Raji (cell line): Measurements from ENCODE around the gene GPN3.

Experiments used
- POLR2A ChIP-seq: IDR thresholded peaks from 2 replicates; pipeline ENCODE4 v1.6.1; 2011; ENCODE audit warnings: low read depth, low read length, control low read depth; ENCODE audit not compliant: insufficient read depth

GPN3 gene

DNA sequence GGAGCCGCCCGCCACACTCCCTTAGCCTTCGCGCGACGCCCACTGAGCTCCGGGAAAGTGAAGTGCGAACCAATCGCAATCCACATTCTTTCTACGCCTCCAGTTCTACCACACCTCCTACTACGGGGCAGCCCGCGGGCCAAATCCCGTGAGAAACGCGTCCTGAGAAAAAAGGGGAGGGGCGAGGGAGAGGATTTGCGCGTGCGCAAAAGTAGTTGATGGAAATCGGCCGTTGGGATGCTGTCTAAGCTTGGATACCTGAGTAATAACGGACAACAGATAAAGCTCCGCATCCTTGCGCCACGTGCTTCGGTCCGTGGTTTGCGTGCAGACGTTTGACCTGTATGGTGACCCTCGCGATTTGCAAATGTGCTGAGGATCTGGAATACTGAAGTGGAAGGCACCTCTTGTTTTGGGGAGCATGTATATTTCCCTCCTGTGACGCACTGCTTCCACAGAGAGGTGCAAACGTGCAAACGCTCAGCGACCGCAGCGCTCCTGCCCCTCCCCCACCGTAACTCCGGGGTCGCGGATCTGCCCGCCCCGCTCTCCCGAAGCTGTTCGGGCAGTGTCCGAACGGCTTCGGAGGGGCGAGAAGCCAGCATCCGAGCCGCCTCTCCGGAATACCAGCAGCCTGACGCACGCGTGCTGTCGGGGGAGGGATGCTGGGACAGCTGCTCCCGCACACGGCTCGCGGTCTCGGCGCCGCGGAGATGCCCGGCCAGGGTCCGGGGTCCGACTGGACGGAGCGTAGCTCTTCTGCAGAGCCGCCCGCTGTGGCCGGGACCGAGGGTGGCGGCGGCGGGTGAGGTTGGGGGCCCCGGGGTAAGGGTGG, at the start of gene GPN3, which contains the start of gene FAM216A:
Gene GPN3 (minus strand): TSS at position 44 of the 835 bp plus-strand sequence. CDS start 54 bp downstream, outside the sequence.
Gene FAM216A (plus strand): TSS at position 632 of the 835 bp plus-strand sequence. CDS start 31 bp downstream, at position 663.
- TF ChIP-seq POLR2A: peak; percentile 98

DNA sequence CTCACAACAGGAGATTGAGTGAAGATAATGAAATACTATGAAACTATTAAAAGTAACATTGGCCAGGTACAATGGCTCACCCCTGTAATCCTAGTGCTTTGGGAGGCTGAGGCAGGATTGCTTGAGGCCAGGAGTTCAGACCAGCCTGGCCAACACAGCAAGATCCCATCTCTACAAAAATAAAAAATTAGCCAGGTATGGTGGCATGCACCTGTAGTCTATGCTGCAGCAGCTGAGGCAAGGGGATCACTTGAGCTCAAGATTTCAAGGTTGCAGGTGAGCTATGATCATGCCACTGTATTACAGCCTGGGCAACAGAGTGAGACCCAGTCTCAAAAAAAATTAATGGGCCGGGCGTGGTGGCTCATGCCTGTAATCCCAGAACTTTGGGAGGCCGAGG, 48.9 kb upstream of the GPN3 start:
- no peak for TF ChIP-seq POLR2A

DNA sequence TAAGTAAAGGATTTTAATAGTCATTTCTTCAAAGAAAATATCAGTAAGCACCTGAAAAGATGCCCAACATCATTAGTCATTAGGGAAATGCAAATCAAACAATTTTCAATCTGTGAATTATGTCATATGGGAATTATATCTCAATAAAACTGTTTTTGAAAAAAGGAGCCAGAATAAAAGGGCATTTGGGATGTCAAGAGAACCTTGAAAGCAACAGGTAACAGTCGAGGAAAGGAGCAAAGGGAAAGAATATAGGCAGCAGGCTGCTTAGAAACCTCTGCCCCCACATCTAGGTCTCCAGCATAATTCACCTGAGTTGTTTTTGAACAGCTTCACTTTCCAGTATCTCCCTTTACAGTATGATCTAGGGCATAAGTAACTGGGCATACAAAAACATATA, 46.3 kb upstream of the GPN3 start:
- no peak for TF ChIP-seq POLR2A

DNA sequence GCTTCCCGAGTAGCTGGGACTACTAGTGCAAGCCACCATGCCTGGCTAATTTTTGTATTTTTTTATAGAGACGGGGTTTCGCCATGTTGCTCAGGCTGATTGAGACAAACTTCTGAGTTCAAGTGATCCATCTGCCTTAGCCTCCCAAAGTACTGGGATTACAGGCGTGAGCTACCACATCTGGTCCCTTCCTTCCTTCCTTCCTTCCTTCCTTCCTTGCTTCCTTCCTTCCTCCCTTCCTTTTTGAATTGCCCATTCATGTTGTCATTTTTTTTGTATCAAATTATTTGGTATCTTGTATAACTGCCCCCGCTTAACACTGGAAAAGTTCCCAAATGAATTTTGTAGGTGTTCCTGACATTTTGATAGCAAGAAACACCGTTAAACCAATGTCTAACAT, 45.8 kb upstream of the GPN3 start:
- no peak for TF ChIP-seq POLR2A

DNA sequence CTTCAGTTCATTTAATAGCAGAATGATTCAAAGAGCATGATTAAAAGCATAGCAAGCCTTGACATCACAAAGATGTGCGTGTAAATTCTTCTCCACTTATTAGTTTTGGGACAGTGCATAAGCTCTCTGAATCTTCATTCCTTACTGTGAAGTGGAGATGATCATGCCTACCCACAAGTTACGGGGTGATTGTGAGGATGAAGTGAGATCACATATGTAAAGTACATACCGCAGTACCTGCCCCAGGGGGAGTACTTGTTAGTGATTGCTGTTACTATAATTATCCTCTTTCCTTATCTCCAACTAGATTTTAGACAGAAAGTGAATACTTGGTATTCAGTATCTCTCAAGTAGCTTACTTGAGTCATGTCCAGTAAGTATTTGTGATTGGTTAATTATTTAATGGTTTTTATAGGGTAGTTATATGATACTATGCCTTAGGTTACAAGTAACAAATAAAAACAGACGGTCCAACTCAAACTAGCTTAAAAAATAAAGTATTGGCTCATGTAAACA, 40.1 kb upstream of the GPN3 start:
- TF ChIP-seq POLR2A: no peak

DNA sequence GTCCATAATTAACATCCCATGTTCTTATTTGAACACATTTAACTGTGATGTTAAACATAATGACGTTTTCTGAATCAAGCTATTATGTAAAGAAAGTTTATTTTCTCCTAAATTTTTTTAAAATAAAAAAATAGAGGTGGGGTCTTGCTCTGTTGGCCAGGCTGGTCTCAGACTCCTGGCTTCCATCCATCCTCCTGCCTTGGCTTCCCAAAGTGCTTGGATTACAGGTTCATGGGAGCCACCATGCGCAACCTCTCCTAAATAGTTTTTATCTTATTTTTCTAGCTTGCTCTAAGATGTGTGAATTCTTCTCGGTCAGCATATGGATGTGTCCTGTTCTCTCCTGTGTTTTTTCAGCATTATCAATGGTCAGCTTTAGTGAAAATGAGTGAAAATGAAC, 37.3 kb upstream of the GPN3 start:
- no peak for TF ChIP-seq POLR2A

DNA sequence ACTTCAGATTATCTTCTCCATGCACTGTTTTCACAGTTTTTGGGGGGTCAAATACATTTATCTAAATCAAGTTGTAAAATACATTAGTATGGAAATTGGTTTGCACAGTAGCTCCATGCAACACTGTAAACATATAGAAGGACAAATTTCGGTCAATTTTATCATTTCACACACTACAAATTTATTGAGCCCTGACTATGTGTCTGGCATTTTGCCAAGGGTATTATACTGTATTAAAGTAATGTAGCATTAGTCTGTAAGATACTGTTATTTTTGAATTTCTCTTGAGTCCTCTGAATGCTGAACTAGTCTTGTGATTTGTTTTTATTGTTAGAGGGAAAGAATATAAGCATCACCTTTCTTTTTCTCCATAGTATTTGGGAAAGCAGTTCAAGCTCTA, 35.4 kb upstream of the GPN3 start:
- TF ChIP-seq POLR2A: no peak

DNA sequence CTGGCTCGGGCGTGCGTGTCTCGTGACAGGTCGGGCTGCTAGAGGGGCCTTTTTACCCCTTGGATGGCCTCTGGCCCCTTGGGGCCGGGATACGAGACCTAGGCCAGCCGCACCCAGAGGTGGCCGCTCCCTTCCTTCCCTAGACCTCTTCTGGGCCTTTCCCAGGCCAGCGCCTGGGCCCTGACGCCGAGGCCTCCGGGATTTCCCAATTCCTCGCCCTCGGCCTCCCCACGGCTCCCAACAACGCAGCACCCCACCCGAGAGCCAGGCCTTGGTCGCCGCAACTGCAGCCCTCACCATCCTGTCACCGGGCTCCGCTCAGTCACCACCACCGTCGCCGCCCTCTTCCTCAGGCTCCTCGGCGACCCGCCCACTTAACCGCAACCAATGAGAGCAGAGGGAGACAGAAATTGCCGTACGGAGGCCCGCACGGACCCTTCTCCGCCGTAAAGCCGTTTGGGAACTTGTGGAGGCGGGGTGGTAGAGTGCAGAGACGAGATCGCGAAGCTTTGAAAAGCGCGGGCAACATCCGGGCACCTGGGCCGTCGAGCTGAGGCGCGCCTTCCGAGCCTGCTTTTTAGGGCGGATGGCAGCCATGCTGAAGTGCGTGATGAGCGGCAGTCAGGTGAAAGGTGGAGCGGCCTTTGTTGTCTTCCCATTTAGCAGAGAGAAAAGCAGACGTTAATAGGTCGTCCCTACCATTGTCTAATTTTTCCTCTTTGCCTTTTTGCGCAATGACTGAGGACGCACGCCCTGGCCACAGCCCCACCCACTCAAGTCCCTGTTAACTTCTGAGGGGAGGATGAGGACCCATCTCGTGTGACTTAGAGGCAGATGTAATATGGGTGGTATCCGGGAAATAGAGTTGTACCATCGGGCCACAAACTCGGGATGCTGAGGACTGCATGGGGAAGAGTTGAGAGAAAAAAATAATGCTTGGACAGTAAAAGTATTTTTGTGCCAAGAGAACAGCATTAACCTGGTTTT, 34.0 kb upstream of the GPN3 start, which contains the start of the genes RAD9B and VPS29:
Gene RAD9B (plus strand): TSS at position 580 of the 987 bp plus-strand sequence. CDS start 7 bp downstream, at position 587.
Gene VPS29 (minus strand): TSS at position 360 of the 987 bp plus-strand sequence. CDS start 60 bp downstream, at position 300.
- TF ChIP-seq POLR2A: peak; percentile 90

DNA sequence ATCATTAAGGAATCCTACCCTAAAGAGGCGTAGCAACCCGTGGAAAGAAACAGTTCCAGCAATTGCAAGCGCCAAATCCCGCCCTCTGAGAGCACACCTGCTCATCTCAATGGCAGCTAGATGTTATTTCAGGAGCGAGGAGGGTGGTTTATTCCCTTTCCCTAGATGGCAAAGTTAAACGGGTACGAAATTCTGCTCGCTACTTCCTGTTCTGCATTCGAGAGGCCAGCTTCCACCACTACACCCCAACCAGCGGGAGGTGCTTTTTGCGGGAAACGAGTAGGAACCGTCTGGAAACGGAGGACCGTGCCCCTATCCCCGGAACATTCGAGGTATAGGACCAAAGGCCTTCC, 33.3 kb upstream of the GPN3 start:
- no peak for TF ChIP-seq POLR2A

DNA sequence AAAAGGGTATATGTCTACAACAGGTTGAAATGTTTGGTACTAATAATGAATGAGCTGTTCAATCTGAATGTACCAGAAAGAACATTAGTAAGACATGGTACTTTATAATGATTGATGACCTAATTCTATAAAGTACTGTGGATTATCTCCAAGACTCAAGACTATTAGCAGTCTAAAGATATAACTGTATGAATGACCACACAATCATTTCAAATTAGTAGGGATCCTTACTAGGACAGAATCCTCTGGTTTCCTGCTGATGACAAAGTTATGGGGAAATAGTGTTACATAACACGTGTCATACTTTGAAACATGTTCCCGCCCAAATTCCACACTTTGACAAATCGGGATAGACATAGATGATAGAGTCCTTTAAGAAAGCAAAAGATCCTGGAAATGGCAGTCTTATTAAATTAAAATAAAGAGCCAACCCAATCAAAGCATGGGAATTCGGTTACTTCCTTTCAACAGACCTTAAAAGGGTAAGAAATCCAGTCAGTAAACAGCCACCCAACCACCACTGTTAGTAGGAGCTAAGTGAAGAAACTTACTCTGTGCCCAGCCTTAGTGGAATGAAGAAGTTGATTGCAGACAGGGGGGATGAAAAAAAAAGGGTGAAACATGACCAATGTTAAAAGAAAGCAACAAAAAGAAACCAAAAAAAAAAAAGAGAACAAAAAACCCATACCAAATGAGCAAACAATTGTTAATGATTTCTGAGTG, 31.1 kb upstream of the GPN3 start:
- no peak for TF ChIP-seq POLR2A

DNA sequence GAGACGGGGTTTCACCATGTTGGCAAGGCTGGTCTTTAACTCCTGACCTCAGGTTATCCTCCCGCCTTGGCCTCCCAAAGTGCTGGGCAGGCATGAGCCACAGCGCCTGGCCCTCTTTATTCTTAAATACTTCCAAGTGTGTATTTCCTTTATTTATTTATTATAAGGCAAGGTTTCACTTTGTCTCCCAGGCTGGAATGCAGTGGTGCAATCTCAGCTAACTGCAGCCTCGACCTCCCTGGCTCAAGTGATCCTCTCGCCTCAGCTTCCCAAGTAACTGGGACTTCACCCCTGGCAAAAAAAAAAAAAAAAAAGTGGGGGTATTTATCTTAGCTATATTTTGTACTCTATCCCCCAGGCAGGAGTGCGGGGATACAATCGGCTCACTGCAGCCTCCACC, 7.4 kb upstream of the GPN3 start:
- no peak for TF ChIP-seq POLR2A

DNA sequence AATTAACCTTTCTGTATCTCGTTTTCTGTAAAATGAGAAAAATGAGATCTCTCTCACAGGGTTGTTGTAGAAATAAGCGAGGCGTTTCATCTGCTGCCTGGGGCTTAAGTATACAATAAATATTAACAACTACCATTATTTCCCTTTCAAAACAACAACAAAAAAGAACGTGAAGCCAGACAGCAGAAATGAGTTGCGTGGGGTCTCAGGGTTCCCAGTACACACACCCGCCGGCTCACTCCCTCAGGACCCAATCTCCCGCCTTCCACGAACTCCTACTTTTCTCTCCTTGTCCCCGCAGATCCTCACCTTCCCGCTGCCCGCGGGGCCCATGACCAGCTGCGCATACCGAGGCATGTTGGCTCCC, 227 bp downstream of the GPN3 start:
- TF ChIP-seq POLR2A: no peak

DNA sequence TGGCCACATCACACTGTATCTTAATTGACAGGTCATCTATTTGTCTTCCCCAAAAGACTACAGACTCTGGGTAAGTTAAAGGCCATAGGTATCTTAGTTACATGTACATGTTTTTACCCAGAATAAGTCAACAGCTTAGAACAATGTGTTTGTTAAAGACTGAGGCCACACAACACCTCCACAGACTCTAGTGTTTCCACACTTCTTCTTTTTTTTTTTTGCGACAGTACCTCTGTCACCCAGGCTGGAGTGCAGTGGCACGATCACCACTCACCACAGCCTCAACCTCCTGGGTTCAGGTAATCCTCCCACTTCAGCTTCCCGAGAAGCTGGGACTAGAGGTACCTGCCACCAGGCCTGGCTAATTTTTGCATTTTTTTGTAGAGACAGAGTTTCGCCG, 1.3 kb downstream of the GPN3 start:
- no peak for TF ChIP-seq POLR2A

DNA sequence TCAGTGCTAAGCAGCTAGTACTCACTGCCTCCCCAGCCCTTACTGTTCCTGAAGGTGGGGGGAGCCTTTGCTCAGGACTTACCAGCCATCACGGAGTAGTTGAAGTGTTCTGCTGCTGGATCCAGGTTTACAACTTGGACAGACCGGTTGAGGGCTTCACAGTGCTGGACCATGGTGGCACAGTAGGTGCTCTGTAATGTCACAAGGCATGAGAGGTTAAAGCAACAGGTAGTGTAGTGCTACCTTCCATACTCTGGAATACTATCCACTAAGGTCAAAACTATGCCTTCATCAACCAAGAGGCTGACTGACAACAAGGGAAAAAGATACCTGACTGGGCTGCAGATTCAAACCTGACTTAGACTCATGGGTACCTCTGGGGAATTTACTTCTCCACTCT, 3.0 kb downstream of the GPN3 start:
- no peak for TF ChIP-seq POLR2A

DNA sequence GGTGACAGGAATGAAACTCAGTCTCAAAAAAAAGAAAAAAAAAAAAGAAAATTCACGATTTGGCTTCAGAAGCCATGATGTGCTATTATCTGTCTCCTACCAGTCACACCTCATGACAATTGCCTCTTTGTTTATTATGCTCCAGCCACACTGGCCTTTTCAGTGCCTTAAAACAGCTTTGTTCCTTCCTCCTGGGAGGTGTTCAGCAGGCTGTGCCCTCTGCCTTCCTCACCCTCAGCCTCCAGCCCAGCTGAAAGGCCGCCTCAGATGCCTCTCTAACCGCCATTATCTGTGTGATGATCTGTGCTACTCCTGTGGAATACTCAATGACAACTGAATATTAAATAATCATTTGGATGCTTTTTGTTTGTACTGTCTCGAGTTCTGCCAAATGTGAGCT, 9.3 kb downstream of the GPN3 start:
- TF ChIP-seq POLR2A: no peak
